HG03139 (cell line): ENCODE measurements around the gene CRAMP1.

Experiments used
- ATAC-seq: cut with Tn5 transposase; IDR thresholded peaks from one replicate; pipeline ENCODE4 v1.9.1; 2021; ENCODE audit not compliant: unreplicated experiment

Gene CRAMP1

GRCh38 chr16:1601031-1601430 lies 11.1 kb upstream of the CRAMP1 start:
- no peak for ATAC-seq

GRCh38 chr16:1601489-1601888 lies 10.7 kb upstream of the CRAMP1 start:
- no peak for ATAC-seq

- no peak for ATAC-seq
Observed at GRCh38 chr16:1602285-1602684, 9.9 kb upstream of the CRAMP1 start.

DNA sequence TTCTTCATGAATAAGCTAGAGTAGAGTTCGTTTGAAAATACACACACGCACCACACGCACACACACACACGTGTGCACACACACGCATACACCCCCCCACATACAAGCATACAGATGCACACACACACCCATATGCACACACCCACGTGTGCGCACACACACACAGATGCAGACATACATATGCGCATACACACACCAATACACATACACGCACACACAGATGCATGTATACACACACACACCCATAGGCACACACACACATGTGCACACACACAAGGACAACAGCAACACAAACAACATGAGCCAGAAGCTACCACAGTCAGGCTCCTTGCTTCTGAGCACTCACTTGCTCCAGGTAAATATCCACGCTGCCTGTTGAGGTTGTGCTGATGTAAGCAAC lies 5.4 kb upstream of the CRAMP1 start:
- ATAC-seq, result no peak

GRCh38 chr16:1607971-1608370 lies 4.2 kb upstream of the CRAMP1 start:
- ATAC-seq, result no peak

GRCh38 chr16:1610071-1610898 lies 1.9 kb upstream of the CRAMP1 start:
- ATAC-seq, result peak; percentile 40

GRCh38 chr16:1610899-1611632 lies 1.1 kb upstream of the CRAMP1 start:
- ATAC-seq, result no peak

DNA sequence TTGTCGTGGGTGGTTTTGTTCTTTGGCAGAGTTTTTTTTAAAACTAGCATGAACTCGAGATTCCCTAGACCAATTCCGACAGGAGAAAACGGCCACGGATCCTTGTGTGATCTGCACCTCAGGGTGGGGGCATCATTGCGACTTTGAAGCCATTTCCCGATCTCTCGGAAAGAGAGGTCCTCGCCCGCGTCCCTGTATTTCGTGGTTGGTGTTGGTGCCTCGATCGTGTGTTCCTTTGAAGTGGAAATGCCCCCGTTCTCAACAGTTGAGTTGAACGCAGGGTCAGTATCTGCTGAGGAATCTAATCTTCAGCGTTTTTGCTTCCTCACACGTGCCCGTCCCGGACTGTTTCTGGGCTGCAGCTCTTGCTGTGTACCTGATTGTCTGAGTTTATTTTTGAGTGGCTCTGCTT lies 1.1 kb downstream of the CRAMP1 start:
- no peak for ATAC-seq

DNA sequence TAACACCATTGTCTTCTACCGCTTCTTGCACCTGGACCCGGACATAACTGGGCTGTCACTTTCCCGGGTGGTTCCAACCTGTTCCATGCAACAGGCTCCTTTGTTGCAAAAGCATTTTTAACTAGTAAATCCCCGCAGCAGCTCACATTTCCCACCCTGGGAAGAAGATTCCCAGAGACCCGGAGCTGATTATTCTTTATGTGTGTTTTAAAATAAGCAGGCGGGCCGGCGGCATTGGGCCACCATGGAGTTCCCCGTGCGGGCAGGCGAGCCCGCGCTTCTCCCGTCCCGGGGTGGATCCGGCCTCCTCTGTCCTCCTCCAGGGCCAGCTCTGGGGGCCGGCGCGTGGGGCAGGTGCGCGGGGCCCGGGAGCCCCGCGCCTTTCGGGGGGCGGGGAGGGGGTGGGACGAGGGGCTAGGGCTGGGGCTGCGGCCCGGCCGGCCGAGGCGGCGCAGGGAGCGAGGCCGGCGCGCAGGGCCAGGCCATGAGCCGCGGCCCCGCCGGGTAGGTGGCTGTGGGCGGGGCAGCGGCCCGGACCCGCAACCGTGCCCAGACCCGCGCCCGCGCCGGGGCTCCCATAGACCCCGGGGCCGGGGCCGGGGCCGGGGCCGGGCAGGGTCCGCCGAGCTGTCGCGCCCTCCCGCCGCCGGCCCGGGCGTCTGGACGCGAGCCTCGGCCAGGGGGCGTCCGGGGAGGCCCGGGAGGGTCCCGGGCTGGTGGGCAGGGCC lies 1.7 kb downstream of the CRAMP1 start:
- ATAC-seq, result no peak

DNA sequence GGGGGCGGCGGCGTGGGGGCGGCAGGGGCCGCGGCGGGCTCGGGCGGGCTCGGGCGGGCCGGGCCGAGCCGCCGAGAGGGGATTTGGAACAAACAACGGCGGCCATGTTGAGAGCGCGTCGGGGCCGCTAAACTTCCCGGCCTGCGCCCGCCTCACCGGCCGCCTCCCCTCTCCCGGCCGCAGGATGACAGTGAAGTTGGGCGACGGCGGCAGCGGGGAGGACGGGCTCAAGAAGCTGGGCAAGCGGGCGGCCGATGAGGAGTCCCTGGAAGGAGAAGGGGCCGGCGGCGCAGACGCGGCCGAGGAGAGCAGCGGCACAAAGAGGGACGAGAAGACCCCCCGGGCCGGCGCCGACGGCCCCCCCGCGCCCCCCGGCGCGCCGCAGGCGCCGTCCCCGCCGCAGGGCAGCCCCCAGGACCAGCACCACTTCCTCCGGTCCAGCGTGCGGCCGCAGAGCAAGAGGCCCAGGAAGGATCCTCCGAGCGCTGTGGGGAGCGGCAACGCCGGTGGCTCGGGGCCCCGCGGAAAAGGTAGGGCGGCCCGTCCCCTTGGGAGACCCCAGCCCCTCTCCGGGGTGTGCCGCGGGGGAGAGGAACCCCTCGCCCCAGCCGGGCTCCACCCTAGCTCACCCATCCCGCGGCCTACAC lies 2.4 kb downstream of the CRAMP1 start:
- ATAC-seq, result no peak

GRCh38 chr16:1615761-1616160 lies 3.6 kb downstream of the CRAMP1 start:
- no peak for ATAC-seq

DNA sequence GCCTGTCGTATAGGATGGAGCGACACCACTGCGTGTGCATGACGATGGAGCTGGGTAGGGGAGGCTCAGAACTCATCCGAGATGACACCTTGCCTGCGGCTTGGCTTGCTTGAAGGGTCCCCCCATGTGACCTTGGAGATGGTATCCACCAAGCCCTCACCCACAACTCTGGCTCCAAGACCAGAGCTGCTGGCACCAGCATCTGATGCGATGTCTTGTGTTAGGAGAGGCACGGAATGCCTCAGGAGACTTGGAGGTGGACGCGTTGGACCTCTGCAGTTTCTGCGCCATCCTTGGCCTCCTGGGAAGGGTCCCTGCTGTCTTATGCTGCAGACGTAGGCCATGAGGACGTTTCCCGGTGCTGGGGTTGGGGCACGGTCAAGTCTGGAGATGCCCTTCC lies 7.8 kb downstream of the CRAMP1 start:
- ATAC-seq, result no peak

DNA sequence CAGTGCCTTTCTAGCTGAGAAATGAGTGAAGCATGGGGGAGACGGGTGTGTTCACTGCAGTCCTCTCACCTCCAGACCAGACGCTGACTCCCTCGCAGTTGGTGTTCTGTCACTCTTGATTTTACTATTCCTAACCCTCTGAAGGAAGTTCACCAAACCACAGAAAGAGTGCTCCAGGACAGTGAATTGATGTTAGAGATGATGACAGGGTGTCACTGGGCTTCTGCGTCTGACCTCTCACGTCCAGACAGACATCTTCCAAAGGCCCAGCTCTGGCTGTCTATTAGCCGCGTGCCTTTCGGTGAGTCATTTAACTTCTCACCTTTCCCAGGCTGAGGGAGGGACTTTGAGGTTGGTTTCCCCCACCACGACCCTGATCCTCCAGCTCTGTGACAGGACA lies 8.2 kb downstream of the CRAMP1 start:
- ATAC-seq, result no peak

GRCh38 chr16:1621851-1622250 lies 9.7 kb downstream of the CRAMP1 start:
- no peak for ATAC-seq

GRCh38 chr16:1626327-1626726 lies 14.2 kb downstream of the CRAMP1 start:
- ATAC-seq, result no peak

GRCh38 chr16:1626776-1627175 lies 14.6 kb downstream of the CRAMP1 start:
- no peak for ATAC-seq

DNA sequence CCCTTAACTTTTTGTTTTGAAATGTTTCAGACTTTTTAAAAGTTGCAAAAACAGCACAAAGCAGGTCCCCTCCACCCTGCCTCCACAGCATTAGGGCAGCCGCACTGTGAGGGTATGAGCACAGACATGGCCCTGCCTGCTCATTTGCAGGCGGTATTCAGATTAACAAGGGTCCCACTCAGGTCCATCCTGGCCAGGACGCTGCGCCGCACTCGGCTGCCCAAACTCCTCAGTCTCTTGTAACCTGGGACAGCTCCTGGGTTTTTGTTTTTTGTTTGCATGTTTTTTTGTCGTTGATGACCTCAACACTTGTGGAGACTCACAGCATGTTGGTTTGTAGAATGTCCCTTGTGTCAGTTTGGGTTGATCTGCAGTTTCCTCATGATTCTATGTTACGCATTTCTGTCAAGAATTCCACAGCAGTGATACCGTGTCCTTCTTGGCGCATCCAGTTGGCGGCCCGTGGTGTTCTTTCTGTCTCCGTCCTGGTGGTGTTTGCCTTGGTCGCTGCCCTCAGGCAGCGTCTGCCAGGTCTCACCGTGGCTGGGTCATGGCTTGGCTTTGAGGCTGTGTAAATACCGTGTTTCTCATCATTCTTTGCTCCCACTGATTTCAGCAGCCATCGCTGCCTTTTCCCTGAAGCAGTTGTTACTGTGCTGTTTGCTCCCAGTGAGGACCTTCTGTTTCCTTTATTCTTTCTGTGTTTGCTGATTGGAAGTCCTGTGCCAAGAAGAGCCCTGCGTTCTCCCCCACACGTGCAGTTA lies 18.5 kb downstream of the CRAMP1 start:
- ATAC-seq, result no peak

DNA sequence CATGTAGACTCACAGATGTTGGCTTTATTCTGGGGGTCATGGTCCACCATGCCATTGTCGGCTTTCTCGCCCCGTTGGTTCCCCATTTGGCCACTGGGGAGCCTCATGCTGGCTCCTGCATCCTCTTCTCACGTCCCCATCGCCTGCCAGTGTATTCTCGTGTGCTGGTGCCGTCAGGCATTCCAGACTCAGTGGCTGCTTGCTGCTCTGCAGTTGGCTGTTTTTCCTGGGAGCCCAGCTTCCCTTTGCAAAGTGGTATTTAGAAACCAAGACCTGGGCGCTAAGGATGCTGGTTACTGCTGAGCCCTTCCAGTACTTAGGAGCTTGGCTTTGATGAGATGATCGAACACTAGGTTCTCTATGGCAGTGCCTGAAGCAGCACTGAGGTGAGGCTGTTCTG lies 19.1 kb downstream of the CRAMP1 start:
- ATAC-seq, result no peak

- ATAC-seq, result no peak
Observed at GRCh38 chr16:1631931-1632637, 19.9 kb downstream of the CRAMP1 start.

DNA sequence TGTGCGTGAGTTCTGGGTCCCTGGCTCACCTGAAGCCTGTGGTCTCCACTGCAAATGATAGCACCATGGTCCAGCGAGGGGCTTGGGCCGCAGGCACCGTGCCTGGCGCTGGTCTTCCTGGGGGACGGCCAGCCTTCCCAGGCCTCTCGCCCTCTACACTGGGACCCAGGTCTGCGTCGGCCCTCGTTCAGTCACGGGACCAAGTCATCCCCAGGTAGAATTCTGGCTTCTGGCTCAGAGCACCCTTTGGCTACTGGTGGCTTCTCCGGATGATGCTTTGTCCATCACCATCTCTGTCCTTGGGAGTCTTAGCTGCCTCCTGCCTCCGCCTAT lies 20.4 kb downstream of the CRAMP1 start:
- no peak for ATAC-seq
